CD4-positive, alpha-beta T cell (primary cell): Measurements from ENCODE around the gene GPR153. TPM values are rescaled to one million over a fixed set of nuclear protein-coding genes. Genes with fewer than 3 reads are reported as not detected.

ENCODE experiments used
- ATAC-seq: fragments of 200-7000 bp; cut with Tn5 transposase; one replicate; pipeline ENCODE4 v1.10.0; 2022; ENCODE audit warnings: mild to moderate bottlenecking; ENCODE audit not compliant: poor library complexity
- CTCF ChIA-PET: fragments of 350-600 bp; sonication (Branson Sonifier 250); formaldehyde crosslinking; loops from one replicate; lab custom pipeline; 2021; ENCODE audit warnings: antibody characterized with exemption, inconsistent platforms; lab: Charles Lee
- POLR2A ChIA-PET: fragments of 350-600 bp; sonication (Branson Sonifier 250); formaldehyde crosslinking; loops from one replicate; lab custom pipeline; 2021; ENCODE audit warnings: antibody characterized with exemption, inconsistent platforms; lab: Charles Lee
- DNase-seq, 14 experiments: peaks; one replicate each; pipeline ENCODE4 v3.0.0-alpha.2; 2013 to 2020; ENCODE audit warnings: mixed read lengths in 2 of 14
- H3K27ac ChIP-seq, 2 donors: one replicate each; pipeline versions ENCODE4 v1.5.1 to v1.7.0; 2013; ENCODE audit warnings: low read length in 2 of 2, low read depth in 1 of 2, mild to moderate bottlenecking in 1 of 2
- H3K27me3 ChIP-seq, 2 experiments: 1 replicate in 1 of 2; 2 replicates in 1 of 2; pipeline versions ENCODE4 v1.6.1 to v1.7.0; 2013; ENCODE audit warnings: low read length in 2 of 2, control low read depth in 1 of 2, mild to moderate bottlenecking in 1 of 2, moderate library complexity in 1 of 2; ENCODE audit not compliant: insufficient read depth in 2 of 2, control insufficient read depth in 1 of 2
- H3K36me3 ChIP-seq: one replicate; pipeline ENCODE4 v1.6.1; 2013; ENCODE audit warnings: low read length, control low read depth; ENCODE audit not compliant: insufficient read depth
- H3K4me1 ChIP-seq: one replicate; pipeline ENCODE4 v1.6.1; 2013; ENCODE audit warnings: low read length, control low read depth; ENCODE audit not compliant: insufficient read depth
- H3K4me3 ChIP-seq: one replicate; pipeline ENCODE4 v1.5.1; 2013; ENCODE audit warnings: mild to moderate bottlenecking, low read length, moderate library complexity
- H3K9me3 ChIP-seq, 2 experiments: 1 replicate in 1 of 2; 2 replicates in 1 of 2; pipeline versions ENCODE4 v1.6.1 to v1.7.0; 2013; ENCODE audit warnings: low read length in 2 of 2, mild to moderate bottlenecking in 2 of 2, control low read depth in 1 of 2, moderate library complexity in 1 of 2; ENCODE audit not compliant: control insufficient read depth in 1 of 2, insufficient read depth in 1 of 2
- H3K27ac Mint-ChIP-seq: one replicate; pipeline ENCODE4 v1.8.0; 2020; ENCODE audit warnings: mixed read lengths
- H3K27me3 Mint-ChIP-seq: one replicate; pipeline ENCODE4 v1.8.0; 2021; ENCODE audit warnings: mixed read lengths
- H3K36me3 Mint-ChIP-seq: one replicate; pipeline ENCODE4 v1.8.0; 2021; ENCODE audit warnings: low read depth, mixed read lengths
- H3K4me1 Mint-ChIP-seq: one replicate; pipeline ENCODE4 v1.8.0; 2021; ENCODE audit warnings: low read depth, mixed read lengths
- H3K4me3 Mint-ChIP-seq: one replicate; pipeline ENCODE4 v1.8.0; 2020; ENCODE audit warnings: mild to moderate bottlenecking, mixed read lengths
- H3K9me3 Mint-ChIP-seq: one replicate; pipeline ENCODE4 v1.8.0; 2020; ENCODE audit warnings: mixed read lengths
- intact Hi-C, 2 experiments: fragments of 100-400 bp; cut with DNase I in 1 of 2; cut with micrococcal nuclease in 1 of 2; formaldehyde crosslinking; loops; one replicate each; pipeline versions ENCODE4 v1.15.1 to v1.9.0; 2023 to 2025; cut with DNase I, micrococcal nuclease
- total RNA-seq, 174 experiments: library from RNA in 2 of 174; stranded (reverse) in 2 of 174; gene quantifications; one replicate each; pipeline ENCODE4 v1.2.3 and lab custom pipeline; 2021 to 2026
- TF ChIP-seq, protein P1 (sequence below): fragments of 200-600 bp; IDR thresholded peaks from one replicate; pipeline ENCODE4 v1.8.0; 2022; ENCODE audit warnings: antibody characterized with exemption, mild to moderate bottlenecking

The GPR153 gene
- total RNA-seq, 2 experiments from 2014 or later: 0.14 to 0.19 TPM

DNA sequence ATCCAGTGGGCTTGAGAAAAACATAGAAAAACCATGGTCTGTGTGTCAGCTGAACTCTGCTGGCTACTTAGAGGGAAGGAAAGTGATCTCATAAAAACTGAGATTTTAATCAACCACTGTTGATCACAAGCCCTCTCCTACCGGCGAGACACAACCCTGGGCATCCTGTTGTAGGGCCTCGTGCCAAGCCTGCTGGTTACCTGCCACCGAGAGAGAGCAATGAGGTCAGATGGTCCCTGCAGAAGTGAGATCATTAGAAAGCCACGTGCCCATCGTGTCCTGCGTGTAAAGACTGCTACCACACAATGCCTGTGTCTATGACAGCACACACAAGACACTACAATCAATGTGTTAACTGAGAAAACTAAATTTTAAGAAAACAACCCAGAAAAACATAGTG, 41.7 kb upstream of the GPR153 start:
- ChIA-PET POLR2A (no interaction called here), CTCF (no interaction called here)
- no peaks in the 10 kb centered on the region for H3K4me1 Mint-ChIP-seq
- no peaks in the 10 kb centered on the region for H3K36me3 Mint-ChIP-seq
- Histone ChIP-seq H3K36me3 (no peaks in the 10 kb centered on the region), H3K27me3 (no peaks in the 10 kb centered on the region), H3K4me3 (no peak overlapping the region), H3K9me3 (no peaks in the 10 kb centered on the region), H3K4me1 (no peaks in the 10 kb centered on the region), H3K27ac (no peak overlapping the region)
- no peaks in the 10 kb centered on the region for H3K9me3 Mint-ChIP-seq
- no peaks in the 10 kb centered on the region for H3K27me3 Mint-ChIP-seq
- ATAC-seq (no peak), DNase-seq (no peak)
- intact Hi-C loops: no loop called here
- no peak overlapping the region for H3K27ac Mint-ChIP-seq
- no peak overlapping the region for H3K4me3 Mint-ChIP-seq
- TF ChIP-seq, protein P1, sequence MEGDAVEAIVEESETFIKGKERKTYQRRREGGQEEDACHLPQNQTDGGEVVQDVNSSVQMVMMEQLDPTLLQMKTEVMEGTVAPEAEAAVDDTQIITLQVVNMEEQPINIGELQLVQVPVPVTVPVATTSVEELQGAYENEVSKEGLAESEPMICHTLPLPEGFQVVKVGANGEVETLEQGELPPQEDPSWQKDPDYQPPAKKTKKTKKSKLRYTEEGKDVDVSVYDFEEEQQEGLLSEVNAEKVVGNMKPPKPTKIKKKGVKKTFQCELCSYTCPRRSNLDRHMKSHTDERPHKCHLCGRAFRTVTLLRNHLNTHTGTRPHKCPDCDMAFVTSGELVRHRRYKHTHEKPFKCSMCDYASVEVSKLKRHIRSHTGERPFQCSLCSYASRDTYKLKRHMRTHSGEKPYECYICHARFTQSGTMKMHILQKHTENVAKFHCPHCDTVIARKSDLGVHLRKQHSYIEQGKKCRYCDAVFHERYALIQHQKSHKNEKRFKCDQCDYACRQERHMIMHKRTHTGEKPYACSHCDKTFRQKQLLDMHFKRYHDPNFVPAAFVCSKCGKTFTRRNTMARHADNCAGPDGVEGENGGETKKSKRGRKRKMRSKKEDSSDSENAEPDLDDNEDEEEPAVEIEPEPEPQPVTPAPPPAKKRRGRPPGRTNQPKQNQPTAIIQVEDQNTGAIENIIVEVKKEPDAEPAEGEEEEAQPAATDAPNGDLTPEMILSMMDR: no peak

DNA sequence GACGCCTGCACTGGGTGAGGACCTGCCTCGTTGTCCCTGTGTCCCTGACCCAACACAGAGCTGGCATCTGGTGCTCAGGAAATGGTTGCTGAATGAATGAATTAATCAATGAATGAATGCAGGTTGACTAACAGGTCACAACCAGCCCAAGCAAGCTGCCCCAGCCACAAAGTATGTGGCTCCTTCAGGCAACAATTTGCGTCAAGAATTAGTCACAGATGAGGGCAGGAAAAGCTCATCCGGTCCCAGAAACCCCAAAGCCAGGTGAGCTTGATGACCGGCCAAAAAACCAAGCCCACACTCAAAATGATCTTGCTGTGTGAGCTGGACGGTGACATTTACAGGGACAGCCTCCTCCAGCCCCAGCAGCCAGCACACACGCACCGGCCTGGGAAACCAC, 40.6 kb upstream of the GPR153 start:
- Histone ChIP-seq H3K27me3 (no peaks in the 10 kb centered on the region), H3K27ac (no peak overlapping the region), H3K4me3 (no peak overlapping the region), H3K4me1 (no peaks in the 10 kb centered on the region), H3K9me3 (no peaks in the 10 kb centered on the region), H3K36me3 (no peaks in the 10 kb centered on the region)
- no peaks in the 10 kb centered on the region for H3K36me3 Mint-ChIP-seq
- intact Hi-C loops: no loop called here
- no peaks in the 10 kb centered on the region for H3K9me3 Mint-ChIP-seq
- no peak overlapping the region for H3K27ac Mint-ChIP-seq
- no peak for DNase-seq
- no peak for ATAC-seq
- H3K4me1 Mint-ChIP-seq: no peaks in the 10 kb centered on the region
- H3K4me3 Mint-ChIP-seq: no peak overlapping the region
- TF ChIP-seq, protein P1: no peak
- ChIA-PET POLR2A (no interaction called here), CTCF (no interaction called here)
- H3K27me3 Mint-ChIP-seq: no peaks in the 10 kb centered on the region

DNA sequence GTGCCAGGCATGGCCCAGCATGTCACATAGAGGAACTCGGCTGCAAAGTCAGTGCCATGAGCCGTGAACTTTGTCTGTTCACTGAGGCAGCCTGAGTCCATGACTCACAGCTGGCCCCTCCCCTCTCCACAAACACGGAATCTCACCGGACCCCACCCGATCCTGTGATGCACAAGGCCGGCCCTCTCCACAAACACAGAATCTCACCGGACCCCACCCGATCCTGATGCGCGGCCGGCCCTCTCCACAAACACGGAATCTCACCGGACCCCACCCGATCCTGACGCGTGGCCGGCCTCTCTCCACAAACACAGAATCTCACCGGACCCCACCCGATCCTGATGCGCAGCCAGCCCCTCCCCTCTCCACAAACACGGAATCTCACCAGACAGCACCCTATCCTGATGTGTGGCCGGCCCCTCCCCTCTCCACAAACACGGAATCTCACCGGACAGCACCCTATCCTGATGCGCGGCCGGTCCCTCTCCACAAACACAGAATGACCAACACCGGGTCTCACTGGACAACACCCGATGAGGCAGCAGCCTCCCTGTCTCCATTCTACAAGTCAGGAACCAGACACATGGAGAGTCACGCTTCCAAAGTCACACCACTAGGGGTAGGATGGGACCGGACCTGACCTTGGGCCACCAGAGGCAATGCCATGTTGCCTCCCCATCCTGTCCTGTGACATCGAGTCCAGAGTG, 39.6 kb upstream of the GPR153 start:
- no peaks in the 10 kb centered on the region for H3K27me3 ChIP-seq
- no peak for ATAC-seq
- no peaks in the 10 kb centered on the region for H3K27me3 Mint-ChIP-seq

More for the DNA sequence above, 39.6 kb upstream of the GPR153 start:
- H3K4me1 Mint-ChIP-seq: no peaks in the 10 kb centered on the region
- H3K36me3 ChIP-seq: no peaks in the 10 kb centered on the region
- TF ChIP-seq, protein P1: no peak
- H3K27ac Mint-ChIP-seq: no peak overlapping the region
- H3K4me3 Mint-ChIP-seq: no peak overlapping the region
- ChIA-PET CTCF (no interaction called here), POLR2A (no interaction called here)
- no peaks in the 10 kb centered on the region for H3K36me3 Mint-ChIP-seq
- intact Hi-C loops: no loop called here
- H3K4me1 ChIP-seq: no peaks in the 10 kb centered on the region
- H3K27ac ChIP-seq: no peak overlapping the region
- no peaks in the 10 kb centered on the region for H3K9me3 ChIP-seq
- no peak for DNase-seq
- H3K4me3 ChIP-seq: no peak overlapping the region
- H3K9me3 Mint-ChIP-seq: no peaks in the 10 kb centered on the region
